ENCODE data around the gene BANP. TPM values are rescaled to one million over a fixed set of nuclear protein-coding genes. Genes with fewer than 3 reads are reported as not detected.
"Not testable (repeated sequence)": the region's sequence is repeated elsewhere in the genome, so short reads cannot be mapped to it uniquely, and the experiment has no call there.

BANP gene
- total RNA-seq, 3 donors from 2014 or later, result 21.9 to 45.4 (median 32.4) TPM

DNA sequence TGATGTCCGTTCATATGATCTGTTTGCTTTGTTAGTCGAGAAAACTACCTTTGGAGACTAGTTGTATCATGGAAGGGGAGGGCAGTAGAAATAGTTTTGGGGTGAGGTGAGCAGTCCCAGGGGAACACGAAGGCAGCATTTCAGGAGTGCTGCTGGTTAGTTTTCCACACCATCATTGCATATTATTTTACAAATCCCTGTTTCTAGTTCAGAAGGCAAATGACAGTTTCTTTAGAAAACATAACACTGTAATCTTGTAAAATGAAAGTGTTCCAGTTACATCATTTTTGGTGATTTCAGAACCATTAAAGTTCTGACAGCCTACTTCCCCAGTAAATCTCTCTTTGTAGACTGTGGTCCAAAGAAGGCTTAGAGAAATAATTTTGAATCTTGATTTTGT, 25.4 kb downstream of the BANP start:
- DNase-seq (ENCODE audit: low spot score in 2 of 2), result no peak
- no peaks in the 10 kb centered on the region for H3K36me3 ChIP-seq
- intact Hi-C loops (cut with DNase I; ENCODE audit: low total_unique reads), result no loop called here
- H3K27me3 ChIP-seq, result no peaks in the 10 kb centered on the region
- H3K4me1 ChIP-seq, result no peaks in the 10 kb centered on the region
- H3K27ac ChIP-seq, result no peak overlapping the region
- H3K4me3 ChIP-seq, result no peak overlapping the region
- TF ChIP-seq POLR2AphosphoS5 (IDR thresholded peaks at IDR 0.05) (no peak), POLR2A (IDR thresholded peaks at IDR 0.05) (no peak)
- peaks cover 10 to 14% of the 10 kb centered on the region in 2 donors for H3K9me3 ChIP-seq

DNA sequence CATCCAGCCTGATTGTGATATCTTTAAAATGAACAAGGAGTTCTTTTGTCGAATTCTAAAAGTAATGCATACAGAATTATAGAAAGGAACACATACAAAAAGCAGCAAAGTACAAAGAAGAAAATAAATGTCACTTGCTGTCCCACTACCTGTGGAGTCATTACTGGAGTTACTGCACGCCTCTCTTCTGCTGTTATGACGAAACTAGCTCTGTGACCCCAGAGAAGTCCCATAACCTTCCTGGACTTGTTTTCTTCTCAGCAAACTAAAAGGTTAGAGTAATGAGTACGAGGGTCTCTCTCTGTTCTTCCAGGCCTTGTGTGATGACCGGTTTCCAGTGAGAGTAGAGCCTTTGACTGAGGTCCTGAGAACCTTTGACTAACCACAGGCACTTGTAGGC, 26.9 kb downstream of the BANP start:
- no peaks in the 10 kb centered on the region for H3K9me3 ChIP-seq
- TF ChIP-seq POLR2A (IDR thresholded peaks at IDR 0.05), result no peak
- TF ChIP-seq, protein P1, sequence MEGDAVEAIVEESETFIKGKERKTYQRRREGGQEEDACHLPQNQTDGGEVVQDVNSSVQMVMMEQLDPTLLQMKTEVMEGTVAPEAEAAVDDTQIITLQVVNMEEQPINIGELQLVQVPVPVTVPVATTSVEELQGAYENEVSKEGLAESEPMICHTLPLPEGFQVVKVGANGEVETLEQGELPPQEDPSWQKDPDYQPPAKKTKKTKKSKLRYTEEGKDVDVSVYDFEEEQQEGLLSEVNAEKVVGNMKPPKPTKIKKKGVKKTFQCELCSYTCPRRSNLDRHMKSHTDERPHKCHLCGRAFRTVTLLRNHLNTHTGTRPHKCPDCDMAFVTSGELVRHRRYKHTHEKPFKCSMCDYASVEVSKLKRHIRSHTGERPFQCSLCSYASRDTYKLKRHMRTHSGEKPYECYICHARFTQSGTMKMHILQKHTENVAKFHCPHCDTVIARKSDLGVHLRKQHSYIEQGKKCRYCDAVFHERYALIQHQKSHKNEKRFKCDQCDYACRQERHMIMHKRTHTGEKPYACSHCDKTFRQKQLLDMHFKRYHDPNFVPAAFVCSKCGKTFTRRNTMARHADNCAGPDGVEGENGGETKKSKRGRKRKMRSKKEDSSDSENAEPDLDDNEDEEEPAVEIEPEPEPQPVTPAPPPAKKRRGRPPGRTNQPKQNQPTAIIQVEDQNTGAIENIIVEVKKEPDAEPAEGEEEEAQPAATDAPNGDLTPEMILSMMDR (IDR thresholded peaks at IDR 0.05), result no peak
- no peak for TF ChIP-seq POLR2AphosphoS5 (IDR thresholded peaks at IDR 0.05)
- no peaks in the 10 kb centered on the region for H3K4me1 ChIP-seq
- no peak overlapping the region for H3K27ac ChIP-seq
- no peaks in the 10 kb centered on the region for H3K27me3 ChIP-seq
- H3K36me3 ChIP-seq, result no peaks in the 10 kb centered on the region
- H3K4me3 ChIP-seq, result no peak overlapping the region
- DNase-seq (ENCODE audit: low spot score in 2 of 2), result no peak
- intact Hi-C loops (cut with DNase I; ENCODE audit: low total_unique reads), result no loop called here

DNA sequence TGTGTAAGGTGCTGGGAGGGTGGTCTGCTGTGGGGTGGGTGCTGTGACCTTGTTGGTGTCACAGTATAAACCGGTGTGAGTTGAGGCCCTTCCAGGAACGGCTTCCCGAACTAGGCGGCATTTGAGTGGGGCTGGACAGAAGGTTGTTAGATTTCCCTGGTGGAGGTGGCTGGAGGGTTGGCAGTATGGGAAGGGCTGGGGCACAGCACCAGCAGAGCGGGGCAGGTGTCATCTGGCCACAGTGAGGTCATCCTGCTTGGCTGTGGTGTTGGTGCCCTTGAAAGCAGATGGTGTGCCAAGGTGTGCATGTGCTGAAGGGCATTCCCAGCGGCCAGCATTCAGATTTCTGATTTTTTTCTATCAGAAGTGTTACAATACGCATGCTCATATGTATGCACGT, 28.1 kb downstream of the BANP start:
- Histone ChIP-seq H3K27ac (no peak overlapping the region), H3K4me3 (no peak overlapping the region), H3K27me3 (no peaks in the 10 kb centered on the region), H3K4me1 (no peaks in the 10 kb centered on the region), H3K36me3 (no peaks in the 10 kb centered on the region), H3K9me3 (no peaks in the 10 kb centered on the region)
- no peak for TF ChIP-seq POLR2A (IDR thresholded peaks at IDR 0.05)
- TF ChIP-seq, protein P1 (IDR thresholded peaks at IDR 0.05), result no peak
- no peak for TF ChIP-seq POLR2AphosphoS5 (IDR thresholded peaks at IDR 0.05)
- intact Hi-C loops (cut with DNase I; ENCODE audit: low total_unique reads), result no loop called here
- DNase-seq (ENCODE audit: low spot score in 2 of 2), result no peak

DNA sequence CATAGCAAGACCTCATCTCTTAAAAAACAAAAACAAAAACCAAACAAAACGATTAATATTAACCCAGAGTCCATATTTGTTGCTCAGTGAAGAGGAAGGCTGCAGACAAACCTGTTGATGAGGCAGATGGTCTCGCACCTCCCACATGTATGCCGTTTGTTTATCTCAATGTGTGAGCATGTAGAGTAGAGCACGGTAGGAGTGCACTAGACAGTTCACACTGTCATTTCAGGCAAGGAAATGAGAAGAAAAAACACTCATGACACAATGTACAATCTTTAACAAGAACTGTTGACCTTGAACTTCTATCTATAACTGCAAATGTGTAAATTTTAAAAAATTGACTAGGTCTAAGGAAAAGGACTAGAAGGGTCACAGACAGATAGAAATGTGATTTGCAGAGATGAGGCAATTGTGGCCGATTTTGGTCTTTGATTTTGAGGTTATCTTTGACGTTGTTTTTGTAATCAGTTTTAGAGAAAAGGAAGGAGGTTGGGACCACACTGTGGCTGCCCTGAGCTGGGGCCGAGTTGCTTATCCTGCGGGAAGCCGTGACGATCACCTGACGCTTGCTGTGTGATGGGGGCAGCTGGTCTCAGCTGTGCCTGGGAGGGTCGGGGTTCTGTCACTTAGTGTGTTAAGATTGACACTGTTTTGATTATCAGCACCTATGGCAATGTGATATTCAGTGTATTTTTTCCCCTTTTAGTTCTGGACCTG, 28.8 kb downstream of the BANP start:
- H3K36me3 ChIP-seq; DNase-seq (ENCODE audit: low spot score in 2 of 2); intact Hi-C loops (cut with DNase I; ENCODE audit: low total_unique reads): not testable (repeated sequence)

DNA sequence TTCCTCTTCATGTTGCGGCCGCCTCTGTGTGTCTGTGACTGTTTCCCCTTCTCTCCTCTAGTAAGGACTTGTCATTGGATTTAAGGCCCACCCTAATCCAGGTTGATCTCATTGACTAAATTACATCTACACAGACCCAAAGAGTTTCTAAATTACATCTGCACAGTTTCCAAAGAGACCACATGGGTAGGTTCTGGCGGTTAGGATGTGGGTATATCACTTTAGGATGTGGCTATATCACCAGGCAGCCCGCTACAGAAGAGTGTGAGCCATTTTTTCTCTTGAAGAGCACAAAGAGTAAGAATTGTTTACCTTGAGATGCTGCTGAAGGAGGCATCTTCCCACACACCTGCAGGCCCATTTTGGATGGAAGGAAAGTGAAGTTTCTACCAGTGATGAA, 30.1 kb downstream of the BANP start:
- H3K4me1 ChIP-seq; H3K27me3 ChIP-seq; H3K4me3 ChIP-seq; H3K36me3 ChIP-seq; H3K27ac ChIP-seq; H3K9me3 ChIP-seq; DNase-seq (ENCODE audit: low spot score in 2 of 2); intact Hi-C loops (cut with DNase I; ENCODE audit: low total_unique reads): not testable (repeated sequence)

More for the DNA sequence above, 28.8 kb downstream of the BANP start:
- H3K27me3 ChIP-seq, H3K9me3 ChIP-seq, H3K27ac ChIP-seq, H3K4me3 ChIP-seq, H3K4me1 ChIP-seq: not testable (repeated sequence)

DNA sequence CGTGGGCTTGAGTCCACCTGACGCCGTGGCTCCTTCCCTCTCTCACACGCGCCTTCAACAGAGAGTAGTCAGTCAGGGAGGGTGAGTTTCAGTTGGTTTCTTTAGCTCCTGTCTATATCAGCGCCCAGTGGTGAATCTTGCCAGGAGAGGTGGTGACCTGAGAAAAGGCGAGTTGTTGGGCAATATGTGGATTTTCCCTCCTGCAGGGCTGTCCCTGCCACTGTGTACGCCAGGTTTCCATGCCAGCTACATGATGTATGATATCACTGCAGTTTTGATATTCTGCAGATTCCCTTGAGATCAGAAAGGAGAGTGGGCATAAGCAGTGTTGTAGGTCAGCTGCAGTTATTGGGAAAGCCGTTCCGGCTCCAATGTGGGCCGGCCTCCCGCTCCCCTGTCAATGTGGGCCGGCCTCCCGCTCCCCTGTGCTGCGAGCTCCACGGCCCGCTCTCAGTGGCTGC, 31.4 kb downstream of the BANP start:
- no peaks in the 10 kb centered on the region for H3K9me3 ChIP-seq
- TF ChIP-seq, protein P1 (IDR thresholded peaks at IDR 0.05), result no peak
- TF ChIP-seq POLR2A (IDR thresholded peaks at IDR 0.05), result no peak
- no peak for TF ChIP-seq POLR2AphosphoS5 (IDR thresholded peaks at IDR 0.05)
- intact Hi-C loops (cut with DNase I; ENCODE audit: low total_unique reads), result no loop called here
- peak overlapping the region; percentile 26 to 38 for H3K27ac ChIP-seq
- no peaks in the 10 kb centered on the region for H3K36me3 ChIP-seq
- DNase-seq (ENCODE audit: low spot score in 2 of 2), result peak in 1 of 2 donors; percentile 46
- no peaks in the 10 kb centered on the region for H3K27me3 ChIP-seq
- H3K4me1 ChIP-seq, result no peaks in the 10 kb centered on the region
- no peak overlapping the region for H3K4me3 ChIP-seq

All from breast epithelium (tissue), 4 donors.